ENCODE data around the gene HORMAD2. TPM values are rescaled to one million over a fixed set of nuclear protein-coding genes. Genes with fewer than 3 reads are reported as not detected.

Gene HORMAD2
- polyA plus RNA-seq, 6 donors from 2014 or later = not detected

- Mint-ChIP-seq H3K27ac (no peak overlapping the region), H3K27me3 (peaks cover 4 to 7% (median 7%) of the 10 kb centered on the region in 3 donors), H3K36me3 (no peaks in the 10 kb centered on the region), H3K9me3 (no peaks in the 10 kb centered on the region), H3K4me3 (no peak overlapping the region), H3K4me1 (peaks cover 0 to 5% (median 0%) of the 10 kb centered on the region in 3 donors)
- ATAC-seq (ENCODE audit: low read depth in 2 of 2) (no peak), DNase-seq (no peak)
Observed at GRCh38 chr22:30183861-30184278, 103.6 kb downstream of the HORMAD2 start.

GRCh38 chr22:30185129-30185528 is 104.9 kb downstream of the HORMAD2 start:
- H3K4me3 Mint-ChIP-seq = no peak overlapping the region
- peaks cover 7 to 15% (median 10%) of the 10 kb centered on the region in 3 donors for H3K27me3 Mint-ChIP-seq
- H3K9me3 Mint-ChIP-seq = no peaks in the 10 kb centered on the region
- no peak for ATAC-seq (ENCODE audit: low read depth in 2 of 2)
- peaks cover 0 to 5% (median under 1%) of the 10 kb centered on the region in 3 donors for H3K4me1 Mint-ChIP-seq
- H3K27ac Mint-ChIP-seq = no peak overlapping the region
- DNase-seq = no peak
- H3K36me3 Mint-ChIP-seq = no peaks in the 10 kb centered on the region

DNA sequence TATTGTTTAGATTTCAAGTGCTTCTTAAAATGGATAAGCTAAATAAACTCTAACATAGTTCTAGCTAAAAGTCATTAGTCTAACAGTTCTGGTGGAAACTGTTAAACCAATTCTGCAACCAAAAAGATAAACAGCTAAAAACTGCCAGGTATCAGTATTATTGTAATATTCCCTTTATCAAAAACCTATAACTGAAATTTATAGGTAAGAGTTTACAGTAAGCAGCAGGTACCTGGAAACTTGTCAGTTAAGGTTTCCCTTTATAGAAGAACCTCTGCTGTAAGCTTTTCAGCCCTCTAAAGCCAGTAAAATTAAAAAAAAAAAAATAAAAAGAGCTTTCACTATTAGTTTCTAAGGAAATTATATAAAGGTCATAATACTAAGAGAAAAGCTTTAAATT is 105.3 kb downstream of the HORMAD2 start:
- H3K36me3 Mint-ChIP-seq = no peaks in the 10 kb centered on the region
- H3K27me3 Mint-ChIP-seq = peaks cover 7 to 16% (median 10%) of the 10 kb centered on the region in 3 donors
- peaks cover 1 to 5% (median 5%) of the 10 kb centered on the region in 3 donors for H3K4me1 Mint-ChIP-seq
- no peak overlapping the region for H3K4me3 Mint-ChIP-seq
- no peaks in the 10 kb centered on the region for H3K9me3 Mint-ChIP-seq
- H3K27ac Mint-ChIP-seq = no peak overlapping the region
- DNase-seq (no peak), ATAC-seq (ENCODE audit: low read depth in 2 of 2) (no peak)

DNA sequence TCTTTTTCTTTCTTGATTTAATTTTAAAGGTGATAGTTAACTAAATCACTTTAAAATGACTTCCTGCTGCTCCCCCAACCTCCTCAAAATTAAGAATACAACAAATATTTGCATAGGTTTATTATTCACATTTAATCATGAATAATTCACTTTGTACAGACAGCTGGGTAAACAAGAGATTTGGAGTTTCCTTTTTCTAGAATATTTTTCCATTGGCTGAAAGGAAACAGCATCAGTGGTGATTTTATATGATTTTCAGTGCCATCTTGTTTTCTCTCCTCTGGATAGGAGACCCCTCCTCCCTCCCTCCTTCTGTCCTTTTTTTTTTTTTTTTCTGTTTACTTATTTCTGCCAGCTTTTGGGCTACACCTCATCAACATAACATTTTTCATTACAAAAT is 105.8 kb downstream of the HORMAD2 start:
- H3K27ac Mint-ChIP-seq = no peak overlapping the region
- H3K4me1 Mint-ChIP-seq = peaks cover 6 to 8% (median 8%) of the 10 kb centered on the region in 3 donors
- no peak for DNase-seq
- H3K4me3 Mint-ChIP-seq = no peak overlapping the region
- peaks cover 7 to 14% (median 8%) of the 10 kb centered on the region in 3 donors for H3K27me3 Mint-ChIP-seq
- no peaks in the 10 kb centered on the region for H3K36me3 Mint-ChIP-seq
- H3K9me3 Mint-ChIP-seq = no peaks in the 10 kb centered on the region
- ATAC-seq (ENCODE audit: low read depth in 2 of 2) = no peak

- Mint-ChIP-seq H3K4me1 (peaks cover 7 to 13% (median 8%) of the 10 kb centered on the region in 3 donors), H3K27me3 (peaks cover 5 to 9% (median 7%) of the 10 kb centered on the region in 3 donors)
Observed at GRCh38 chr22:30186510-30186909, 106.2 kb downstream of the HORMAD2 start.

GRCh38 chr22:30187094-30187493 is 106.8 kb downstream of the HORMAD2 start:
- Mint-ChIP-seq H3K27me3 (peaks cover 7 to 8% (median 8%) of the 10 kb centered on the region in 3 donors), H3K4me1 (peaks cover 9 to 19% (median 12%) of the 10 kb centered on the region in 3 donors), H3K27ac (peak overlapping the region in 1 of 6 donors; percentile 32), H3K9me3 (peaks cover 0 to 1% (median 0%) of the 10 kb centered on the region in 7 donors), H3K36me3 (no peaks in the 10 kb centered on the region), H3K4me3 (no peak overlapping the region)
- ATAC-seq (ENCODE audit: low read depth in 2 of 2) (no peak), DNase-seq (no peak)

More at GRCh38 chr22:30186510-30186909, 106.2 kb downstream of the HORMAD2 start:
- H3K4me3 Mint-ChIP-seq = no peak overlapping the region
- peak overlapping the region in 1 of 6 donors; percentile 17 for H3K27ac Mint-ChIP-seq
- ATAC-seq (ENCODE audit: low read depth in 2 of 2) (no peak), DNase-seq (no peak)
- no peaks in the 10 kb centered on the region for H3K36me3 Mint-ChIP-seq
- no peaks in the 10 kb centered on the region for H3K9me3 Mint-ChIP-seq

DNA sequence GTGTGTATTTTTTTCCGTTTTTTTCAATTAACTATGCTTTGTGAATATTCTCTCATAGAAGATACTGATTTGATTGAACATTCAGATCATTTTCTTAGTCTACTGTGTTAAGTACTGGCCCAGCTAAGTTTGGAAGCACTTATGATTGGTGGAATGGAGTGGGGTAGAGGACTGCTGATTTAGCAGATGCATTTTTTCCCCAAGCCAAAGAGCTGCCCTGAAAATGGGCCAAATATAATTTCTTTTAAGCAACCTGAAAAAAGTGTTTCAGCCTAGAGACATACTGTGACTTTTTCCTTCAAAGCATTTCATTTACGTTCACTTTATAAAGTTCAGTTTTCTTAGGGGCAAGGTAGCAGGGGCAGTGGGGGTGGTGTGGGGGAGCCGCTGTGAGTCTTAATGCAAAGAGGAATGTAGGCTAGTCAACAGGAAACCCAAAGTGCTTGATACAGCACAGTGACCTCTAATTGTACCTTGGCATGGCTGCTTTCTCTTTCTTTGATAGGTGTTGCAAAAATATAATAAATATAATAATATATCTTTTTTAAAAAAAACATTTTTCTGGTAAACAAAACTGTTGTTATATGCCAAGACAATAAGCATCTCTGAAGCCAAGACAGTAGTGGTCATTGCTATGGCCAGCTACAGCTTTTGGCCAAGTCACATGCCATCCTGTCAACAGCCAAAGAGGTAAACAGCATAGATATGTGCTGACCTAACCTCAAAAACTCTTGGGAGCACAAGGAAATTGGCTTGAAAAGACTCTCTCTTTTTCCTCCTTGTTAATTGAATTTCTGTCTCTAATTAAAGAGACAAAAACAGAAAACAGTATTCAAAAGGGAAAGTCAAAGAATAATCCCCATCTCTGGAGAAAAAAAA is 107.5 kb downstream of the HORMAD2 start:
- no peak overlapping the region for H3K4me3 Mint-ChIP-seq
- peaks cover 0 to 2% (median 0%) of the 10 kb centered on the region in 7 donors for H3K9me3 Mint-ChIP-seq
- H3K4me1 Mint-ChIP-seq = peaks cover 16 to 26% (median 18%) of the 10 kb centered on the region in 3 donors
- ATAC-seq (ENCODE audit: low read depth in 2 of 2) (no peak), DNase-seq (no peak)
- peaks cover 7 to 9% (median 8%) of the 10 kb centered on the region in 3 donors for H3K27me3 Mint-ChIP-seq
- no peaks in the 10 kb centered on the region for H3K36me3 Mint-ChIP-seq
- H3K27ac Mint-ChIP-seq = peak overlapping the region in 1 of 6 donors; percentile 63

GRCh38 chr22:30188911-30189310 is 108.6 kb downstream of the HORMAD2 start:
- Mint-ChIP-seq H3K4me3 (no peak overlapping the region), H3K9me3 (peaks cover 0 to 2% (median 0%) of the 10 kb centered on the region in 7 donors), H3K4me1 (peaks cover 24 to 36% (median 25%) of the 10 kb centered on the region in 3 donors), H3K27ac (peak overlapping the region in 1 of 6 donors; percentile 16), H3K36me3 (no peaks in the 10 kb centered on the region), H3K27me3 (peaks cover 0 to 9% (median 8%) of the 10 kb centered on the region in 3 donors)
- ATAC-seq (ENCODE audit: low read depth in 2 of 2) = no peak
- DNase-seq = no peak

DNA sequence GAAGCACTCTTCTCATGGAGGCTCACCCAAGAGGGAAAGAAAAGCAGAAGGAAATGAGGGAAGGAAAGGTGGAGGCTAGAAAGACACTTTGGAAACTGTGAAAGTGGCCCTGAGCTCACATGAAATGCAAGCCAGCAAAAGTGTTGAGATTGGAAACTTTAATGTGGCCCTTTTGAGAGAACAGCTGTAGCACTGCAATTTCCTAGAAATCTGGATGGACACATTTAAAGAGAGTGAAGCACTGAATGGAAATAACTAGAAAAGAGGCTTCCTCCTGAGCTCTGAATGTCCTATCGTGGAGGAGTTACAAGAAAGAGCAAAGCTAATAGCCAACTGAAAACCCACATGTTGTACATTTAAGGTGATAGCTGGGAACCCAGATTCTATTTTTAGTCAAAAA is 110.3 kb downstream of the HORMAD2 start:
- peaks cover 0 to 9% (median 8%) of the 10 kb centered on the region in 3 donors for H3K27me3 Mint-ChIP-seq
- peaks cover 0 to 2% (median 0%) of the 10 kb centered on the region in 7 donors for H3K9me3 Mint-ChIP-seq
- H3K27ac Mint-ChIP-seq = no peak overlapping the region
- H3K4me3 Mint-ChIP-seq = peak overlapping the region in 1 of 8 donors; percentile 26
- DNase-seq = no peak
- ATAC-seq (ENCODE audit: low read depth in 2 of 2) = no peak
- peaks cover 28 to 36% (median 32%) of the 10 kb centered on the region in 3 donors for H3K4me1 Mint-ChIP-seq
- H3K36me3 Mint-ChIP-seq = no peaks in the 10 kb centered on the region

GRCh38 chr22:30191040-30191701 is 110.9 kb downstream of the HORMAD2 start:
- Mint-ChIP-seq H3K9me3 (peaks cover 0 to 2% (median 0%) of the 10 kb centered on the region in 7 donors), H3K27me3 (peaks cover 0 to 9% (median 8%) of the 10 kb centered on the region in 3 donors), H3K27ac (peak overlapping the region in 2 of 6 donors; percentile 6 to 63), H3K36me3 (no peaks in the 10 kb centered on the region), H3K4me3 (peak overlapping the region in 1 of 8 donors; percentile 26), H3K4me1 (peaks cover 34 to 42% (median 38%) of the 10 kb centered on the region in 3 donors)
- ATAC-seq (ENCODE audit: low read depth in 2 of 2) = no peak
- DNase-seq = no peak

DNA sequence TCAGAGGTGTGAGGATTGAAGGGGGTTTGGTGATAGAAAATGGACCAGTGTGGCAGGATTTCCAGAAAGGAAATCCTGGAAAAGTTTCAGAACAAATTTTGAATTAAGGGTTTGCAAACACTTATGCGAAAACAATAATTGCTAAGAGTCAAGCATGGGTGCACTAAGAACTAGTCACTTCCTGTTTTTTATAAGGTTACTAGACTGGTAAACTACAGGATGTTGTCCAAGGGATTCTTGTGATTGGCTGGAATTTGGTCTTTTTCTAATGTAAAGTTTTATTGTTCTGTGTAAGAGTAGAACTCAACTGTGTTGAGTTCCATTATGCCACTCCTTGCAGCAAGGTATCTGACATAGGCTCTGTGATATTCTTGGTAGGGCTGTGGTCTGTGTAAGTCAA is 112.2 kb downstream of the HORMAD2 start:
- Mint-ChIP-seq H3K4me3 (peak overlapping the region in 4 of 8 donors; percentile 5 to 78 (median 23)), H3K27ac (peak overlapping the region in 3 of 6 donors; percentile 8 to 70 (median 60)), H3K9me3 (peaks cover 0 to 2% (median 0%) of the 10 kb centered on the region in 7 donors)

GRCh38 chr22:30193031-30193775 is 112.9 kb downstream of the HORMAD2 start:
- peak overlapping the region in 3 of 6 donors; percentile 47 to 58 (median 48) for H3K27ac Mint-ChIP-seq
- peaks cover 0 to 2% (median 0%) of the 10 kb centered on the region in 7 donors for H3K9me3 Mint-ChIP-seq
- H3K4me3 Mint-ChIP-seq = no peak overlapping the region
- peaks cover 0 to 9% (median 8%) of the 10 kb centered on the region in 3 donors for H3K27me3 Mint-ChIP-seq
- no peaks in the 10 kb centered on the region for H3K36me3 Mint-ChIP-seq
- ATAC-seq (ENCODE audit: low read depth in 2 of 2) (no peak), DNase-seq (no peak)
- H3K4me1 Mint-ChIP-seq = peaks cover 43 to 45% (median 44%) of the 10 kb centered on the region in 3 donors

More for the DNA sequence above, 112.2 kb downstream of the HORMAD2 start:
- DNase-seq = peak; percentile 16
- ATAC-seq (ENCODE audit: low read depth in 2 of 2) = peak; percentile 68 to 74
- Mint-ChIP-seq H3K4me1 (peaks cover 43 to 45% (median 44%) of the 10 kb centered on the region in 3 donors), H3K36me3 (no peaks in the 10 kb centered on the region), H3K27me3 (peaks cover 0 to 9% (median 8%) of the 10 kb centered on the region in 3 donors)

Measured in naive B cell (primary cell).